ENCODE results near the gene PSMB5. TPM values are rescaled to one million over a fixed set of nuclear protein-coding genes. Genes with fewer than 3 reads are reported as not detected.

The PSMB5 gene
- total RNA-seq, 1 experiment from 2014 or later, result 172 TPM

GRCh38 chr14:23052671-23053070 is 18.0 kb upstream of the PSMB5 start:
- H3K27me3 ChIP-seq (replicated peaks; ENCODE audit: control insufficient read depth, insufficient read depth, low read length), result no peaks in the 10 kb centered on the region
- DNase-seq, result no peak
- Mint-ChIP-seq H3K27me3 (ENCODE audit: insufficient read depth, unreplicated experiment) (no peaks in the 10 kb centered on the region), H3K36me3 (ENCODE audit: insufficient read depth, unreplicated experiment) (peaks cover 8% of the 10 kb centered on the region), H3K27ac (ENCODE audit: unreplicated experiment) (no peak overlapping the region), H3K4me3 (ENCODE audit: unreplicated experiment) (no peak overlapping the region), H3K9me3 (ENCODE audit: unreplicated experiment) (no peaks in the 10 kb centered on the region), H3K4me1 (ENCODE audit: low read depth, unreplicated experiment) (peaks cover 15% of the 10 kb centered on the region)
- no peaks in the 10 kb centered on the region for H3K36me3 ChIP-seq (ENCODE audit: control insufficient read depth, insufficient read depth, low read length)
- no TSS peak for BruUV-seq (replicated peaks)
- no peak for TF ChIP-seq CTCF (IDR thresholded peaks at IDR 0.05; ENCODE audit: insufficient read depth in 1 of 2, low read depth in 1 of 2, low read length in 1 of 2, severe bottlenecking in 1 of 2, unreplicated experiment in 1 of 2)
- H3K9me3 ChIP-seq, result no peaks in the 10 kb centered on the region
- CTCF ChIA-PET, result interaction anchor here (0.5 to 2.0 kb wide), 3 partner anchors 41 to 66 kb away, joined by 6 to 16 read pairs (median 14); no protein-coding TSS in a partner anchor
- peaks cover 7% of the 10 kb centered on the region for H3K4me1 ChIP-seq
- intact Hi-C loops (cut with micrococcal nuclease; ENCODE audit: unreplicated experiment), result no loop called here
- POLR2A ChIA-PET, result no interaction called here
- no peak overlapping the region for H3K4me3 ChIP-seq (ENCODE audit: low read depth, low read length)

GRCh38 chr14:23052182-23052623 is 17.5 kb upstream of the PSMB5 start:
- no peak for DNase-seq
- Mint-ChIP-seq H3K9me3 (ENCODE audit: unreplicated experiment) (no peaks in the 10 kb centered on the region), H3K27me3 (ENCODE audit: insufficient read depth, unreplicated experiment) (no peaks in the 10 kb centered on the region), H3K36me3 (ENCODE audit: insufficient read depth, unreplicated experiment) (peaks cover 6% of the 10 kb centered on the region), H3K4me1 (ENCODE audit: low read depth, unreplicated experiment) (peaks cover 15% of the 10 kb centered on the region), H3K4me3 (ENCODE audit: unreplicated experiment) (no peak overlapping the region), H3K27ac (ENCODE audit: unreplicated experiment) (no peak overlapping the region)
- ChIA-PET CTCF (interaction anchor here (0.5 to 2.0 kb wide), 5 partner anchors 19 to 65 kb away, joined by 3 to 16 read pairs (median 6); no protein-coding TSS in a partner anchor), POLR2A (no interaction called here)
- BruUV-seq (replicated peaks), result no TSS peak
- Histone ChIP-seq H3K4me1 (peaks cover 7% of the 10 kb centered on the region), H3K4me3 (ENCODE audit: low read depth, low read length) (no peak overlapping the region), H3K9me3 (no peaks in the 10 kb centered on the region), H3K36me3 (ENCODE audit: control insufficient read depth, insufficient read depth, low read length) (no peaks in the 10 kb centered on the region), H3K27me3 (replicated peaks; ENCODE audit: control insufficient read depth, insufficient read depth, low read length) (no peaks in the 10 kb centered on the region)
- TF ChIP-seq CTCF (IDR thresholded peaks at IDR 0.05; ENCODE audit: insufficient read depth in 1 of 2, low read depth in 1 of 2, low read length in 1 of 2, severe bottlenecking in 1 of 2, unreplicated experiment in 1 of 2), result peak in 1 of 2 experiments; percentile 32
- intact Hi-C loops (cut with micrococcal nuclease; ENCODE audit: unreplicated experiment), result no loop called here

- H3K27me3 ChIP-seq (replicated peaks; ENCODE audit: control insufficient read depth, insufficient read depth, low read length), result no peaks in the 10 kb centered on the region
- POLR2A ChIA-PET, result no interaction called here
- TF ChIP-seq CTCF (IDR thresholded peaks at IDR 0.05; ENCODE audit: insufficient read depth in 1 of 2, low read depth in 1 of 2, low read length in 1 of 2, severe bottlenecking in 1 of 2, unreplicated experiment in 1 of 2), result no peak
- Mint-ChIP-seq H3K4me3 (ENCODE audit: unreplicated experiment) (no peak overlapping the region), H3K36me3 (ENCODE audit: insufficient read depth, unreplicated experiment) (no peaks in the 10 kb centered on the region), H3K27me3 (ENCODE audit: insufficient read depth, unreplicated experiment) (no peaks in the 10 kb centered on the region), H3K4me1 (ENCODE audit: low read depth, unreplicated experiment) (peaks cover 8% of the 10 kb centered on the region), H3K27ac (ENCODE audit: unreplicated experiment) (no peak overlapping the region), H3K9me3 (ENCODE audit: unreplicated experiment) (no peaks in the 10 kb centered on the region)
- CTCF ChIA-PET, result interaction anchor here (0.6 to 2.0 kb wide), 6 partner anchors 20 to 234 kb away, joined by 3 to 16 read pairs (median 6); no protein-coding TSS in a partner anchor
- peaks cover 7% of the 10 kb centered on the region for H3K4me1 ChIP-seq
- no peak for DNase-seq
- no peaks in the 10 kb centered on the region for H3K36me3 ChIP-seq (ENCODE audit: control insufficient read depth, insufficient read depth, low read length)
- intact Hi-C loops (cut with micrococcal nuclease; ENCODE audit: unreplicated experiment), result no loop called here
- BruUV-seq (replicated peaks), result no TSS peak
- no peak overlapping the region for H3K4me3 ChIP-seq (ENCODE audit: low read depth, low read length)
- H3K9me3 ChIP-seq, result no peaks in the 10 kb centered on the region
Measured at GRCh38 chr14:23051141-23052057, 16.7 kb upstream of the PSMB5 start.
